ENCODE measurements around the gene BAIAP2L2.
"Not testable (repeated sequence)": the region's sequence is repeated elsewhere in the genome, so short reads cannot be mapped to it uniquely, and the experiment has no call there.

BAIAP2L2 gene, protein sequence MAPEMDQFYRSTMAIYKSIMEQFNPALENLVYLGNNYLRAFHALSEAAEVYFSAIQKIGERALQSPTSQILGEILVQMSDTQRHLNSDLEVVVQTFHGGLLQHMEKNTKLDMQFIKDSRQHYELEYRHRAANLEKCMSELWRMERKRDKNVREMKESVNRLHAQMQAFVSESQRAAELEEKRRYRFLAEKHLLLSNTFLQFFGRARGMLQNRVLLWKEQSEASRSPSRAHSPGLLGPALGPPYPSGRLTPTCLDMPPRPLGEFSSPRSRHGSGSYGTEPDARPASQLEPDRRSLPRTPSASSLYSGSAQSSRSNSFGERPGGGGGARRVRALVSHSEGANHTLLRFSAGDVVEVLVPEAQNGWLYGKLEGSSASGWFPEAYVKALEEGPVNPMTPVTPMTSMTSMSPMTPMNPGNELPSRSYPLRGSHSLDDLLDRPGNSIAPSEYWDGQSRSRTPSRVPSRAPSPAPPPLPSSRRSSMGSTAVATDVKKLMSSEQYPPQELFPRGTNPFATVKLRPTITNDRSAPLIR

DNA sequence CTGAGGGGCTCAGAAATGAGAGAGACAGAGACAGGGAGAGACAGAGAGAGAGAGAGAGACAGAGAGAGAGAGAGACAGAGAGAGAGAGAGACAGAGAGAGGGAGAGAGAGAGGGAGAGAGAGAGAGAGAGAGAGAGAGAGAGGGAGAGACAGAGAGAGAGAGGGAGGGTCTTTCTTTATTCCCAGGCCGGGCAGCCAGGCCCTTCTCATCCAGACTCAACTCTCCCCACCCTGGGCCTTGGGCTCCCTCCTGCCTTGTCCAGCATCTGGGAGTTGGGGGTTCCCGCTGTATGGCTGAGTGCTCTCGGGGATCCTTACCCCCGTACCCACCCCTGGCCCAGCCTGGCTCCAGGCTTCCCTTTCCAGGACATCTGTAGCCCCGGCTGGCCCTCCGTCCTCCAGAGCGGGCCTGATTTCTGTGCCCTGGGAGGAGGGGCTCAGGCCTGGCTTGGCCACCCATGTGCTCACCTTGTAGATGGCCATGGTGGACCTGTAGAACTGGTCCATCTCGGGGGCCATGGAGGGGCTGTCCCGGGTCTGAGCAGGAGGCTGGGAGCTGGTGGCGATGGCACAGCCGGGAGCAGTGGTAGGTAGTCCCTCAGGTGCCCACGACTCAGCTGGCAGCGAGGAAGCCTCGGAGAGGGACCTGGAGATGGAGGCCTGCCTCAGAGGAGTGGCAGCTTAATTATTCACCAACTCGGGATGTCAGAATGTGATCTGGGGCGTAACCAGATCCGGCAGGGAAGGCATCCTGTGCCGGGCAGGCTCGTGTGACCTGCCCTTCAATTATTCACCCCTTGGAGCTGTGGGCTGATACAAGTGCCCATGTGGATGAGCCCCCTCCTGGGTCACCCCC is at the start of gene BAIAP2L2:
BAIAP2L2 (minus strand) TSS at position 677 of the 855 bp plus-strand sequence; CDS start at position 518, 159 bp downstream.
- no peak for DNase-seq

DNA sequence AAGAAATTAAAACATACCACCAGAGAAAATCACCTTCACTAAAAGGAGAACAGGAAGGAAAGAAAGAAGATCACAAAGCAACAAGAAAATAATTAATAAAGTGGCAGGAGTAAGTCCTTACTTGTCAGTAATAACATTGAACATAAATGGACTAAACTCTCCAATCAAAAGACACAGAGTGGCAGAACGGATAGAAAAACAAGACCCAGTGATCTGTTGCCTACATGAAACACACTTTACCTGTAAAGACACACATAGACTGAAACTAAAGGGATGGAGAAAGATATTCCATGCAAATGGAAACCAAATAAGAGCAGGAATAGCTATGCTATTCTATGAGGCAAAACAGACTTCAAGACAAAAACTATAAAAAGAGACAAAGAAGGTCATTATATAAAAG is 45.2 kb upstream of the BAIAP2L2 start:
- DNase-seq = no peak

DNA sequence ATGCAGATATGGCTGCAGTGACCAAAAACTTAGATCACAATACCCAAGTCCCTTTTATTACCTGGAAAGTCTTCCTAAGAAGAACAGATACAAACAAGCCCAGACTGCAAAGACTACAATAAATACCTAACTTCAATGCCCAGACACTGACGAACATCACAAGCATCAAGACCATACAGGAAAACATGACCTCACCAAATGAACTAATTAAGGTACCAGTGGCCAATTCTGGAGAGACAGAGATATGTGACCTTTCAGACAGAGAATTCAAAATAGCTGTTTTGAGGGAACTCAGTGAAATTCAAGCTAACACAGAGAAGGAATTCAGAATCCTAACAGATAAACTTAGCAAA is 44.1 kb upstream of the BAIAP2L2 start:
- DNase-seq = not testable (repeated sequence)

DNA sequence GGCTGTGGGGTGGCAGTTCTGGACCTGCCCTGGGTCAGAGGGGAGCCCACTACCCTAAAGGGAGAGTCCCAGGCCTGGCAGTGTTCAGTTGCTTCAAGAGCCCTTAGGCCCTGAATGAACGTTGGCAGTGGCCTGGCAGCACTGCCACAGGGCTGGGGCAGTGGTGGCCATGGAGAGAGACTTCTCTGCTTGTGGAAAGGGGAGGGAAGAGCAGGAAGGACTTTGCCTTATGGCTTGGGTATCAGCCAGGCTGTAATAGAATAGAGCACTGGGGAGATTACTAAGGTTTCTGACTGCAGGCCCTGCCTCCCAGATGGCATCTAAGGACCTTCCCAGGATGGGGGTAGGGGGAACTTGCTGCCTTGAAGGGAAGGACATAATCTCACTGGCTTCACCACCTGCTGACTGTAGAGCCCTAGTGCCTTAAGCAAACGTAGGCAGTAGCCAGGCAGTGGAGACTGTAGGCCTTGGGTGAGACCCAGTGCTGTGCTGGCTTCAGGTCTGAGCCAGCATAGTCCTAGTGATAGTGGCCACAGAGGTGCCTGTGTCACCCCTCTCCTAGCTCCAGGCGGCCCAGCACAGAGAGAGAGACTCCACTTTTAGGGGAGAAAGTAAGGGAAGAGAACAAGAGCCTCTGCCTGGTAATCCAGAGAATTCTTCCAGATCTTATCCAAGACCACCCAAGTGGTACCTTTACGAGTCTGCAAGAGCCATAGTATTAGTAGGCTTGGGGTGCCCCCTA is 43.5 kb upstream of the BAIAP2L2 start:
- no peak for DNase-seq

DNA sequence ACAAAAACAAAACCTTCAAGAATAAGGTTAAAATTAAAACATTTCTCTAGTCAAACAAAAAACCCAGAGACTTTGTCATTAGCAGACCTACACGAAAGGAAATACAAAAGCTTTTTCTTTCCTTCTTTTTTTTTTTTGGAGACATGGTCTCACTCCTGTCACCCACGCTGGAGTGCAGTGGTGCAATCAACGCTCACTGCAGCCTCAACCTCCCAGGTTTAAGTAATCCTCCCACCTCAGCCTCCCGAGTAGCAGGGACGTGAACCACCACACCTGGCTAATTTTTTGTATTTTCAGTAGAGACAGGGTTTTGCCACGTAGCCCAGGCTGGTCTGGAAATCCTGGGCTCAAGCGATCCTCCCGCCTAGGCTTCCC is 40.6 kb upstream of the BAIAP2L2 start:
- no peak for DNase-seq

DNA sequence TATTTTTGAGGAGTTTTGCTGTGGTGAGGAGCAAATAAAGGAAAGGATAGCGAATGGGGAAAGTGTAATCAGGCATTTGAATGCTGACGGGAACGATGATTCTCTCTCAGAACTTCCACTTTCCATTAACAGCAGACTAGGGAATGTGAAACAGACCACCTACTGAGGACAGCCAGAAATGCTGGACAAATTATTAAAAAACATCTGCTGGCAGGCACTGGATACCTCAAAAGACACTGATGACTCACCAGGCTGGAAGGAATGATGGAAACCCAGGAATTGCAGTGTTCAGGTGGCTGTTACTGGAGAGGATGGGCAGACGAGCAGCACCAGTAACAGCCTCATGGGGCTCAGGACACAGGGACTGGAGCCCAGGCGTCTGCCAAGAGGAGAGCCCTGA is 37.8 kb upstream of the BAIAP2L2 start:
- no peak for DNase-seq

DNA sequence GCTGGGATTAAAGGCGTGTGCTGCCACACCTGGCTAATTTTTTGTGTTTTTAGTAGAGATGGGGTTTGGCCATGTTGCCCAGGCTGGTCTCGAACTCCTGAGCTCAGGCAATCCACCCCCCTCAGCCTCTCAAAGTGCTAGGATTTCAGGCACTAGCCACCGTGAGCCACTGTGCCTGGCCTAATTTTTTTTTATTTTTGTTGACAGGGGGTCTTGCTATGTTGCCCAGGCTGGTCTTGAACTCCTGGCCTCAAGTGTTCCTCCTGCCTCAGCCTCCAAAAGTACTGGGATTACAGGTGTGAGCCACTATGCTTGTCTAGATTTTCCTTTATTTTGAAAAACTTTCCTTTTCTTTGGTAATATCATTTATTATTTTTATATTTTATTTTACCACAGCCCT is 35.7 kb upstream of the BAIAP2L2 start:
- not testable (repeated sequence) for DNase-seq

DNA sequence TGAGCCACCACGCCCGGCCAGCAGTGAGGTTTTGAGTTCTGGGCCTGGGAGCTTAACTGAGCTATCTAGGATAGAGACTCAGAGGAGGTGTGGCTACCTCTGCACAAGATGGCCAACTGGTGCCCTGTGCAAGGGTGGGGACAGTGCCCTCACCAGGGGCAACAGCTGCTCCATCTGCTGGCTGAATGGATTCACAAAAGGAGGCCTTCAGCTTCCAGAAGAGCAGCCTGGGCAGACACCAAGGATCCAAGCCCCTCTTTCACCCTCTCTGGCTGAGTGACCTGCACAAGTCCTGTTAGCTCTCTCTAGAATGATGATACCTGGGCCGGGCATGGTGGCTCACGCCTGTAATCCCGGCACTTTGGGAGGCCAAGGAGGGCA is 33.5 kb upstream of the BAIAP2L2 start:
- DNase-seq = no peak

DNA sequence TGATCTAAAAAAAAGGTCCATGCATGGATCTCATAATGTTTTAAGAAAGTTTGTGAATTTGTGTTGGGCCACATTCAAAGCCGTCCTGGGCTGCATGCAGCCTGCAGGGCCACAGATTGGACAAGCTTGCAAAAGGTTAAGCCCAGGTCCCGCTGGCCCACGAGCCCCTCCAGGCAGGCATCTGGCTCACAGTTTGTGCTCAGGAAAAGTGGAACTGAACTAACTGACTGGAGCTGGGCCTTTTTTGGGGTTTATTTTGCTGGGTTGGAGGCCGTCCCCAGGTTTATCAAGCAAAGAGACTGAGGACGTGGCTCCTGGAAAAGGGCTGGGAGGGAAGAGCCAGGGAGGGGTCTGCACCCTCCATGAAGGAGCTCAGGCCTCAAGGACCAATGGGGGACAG is 32.1 kb upstream of the BAIAP2L2 start:
- DNase-seq = no peak

DNA sequence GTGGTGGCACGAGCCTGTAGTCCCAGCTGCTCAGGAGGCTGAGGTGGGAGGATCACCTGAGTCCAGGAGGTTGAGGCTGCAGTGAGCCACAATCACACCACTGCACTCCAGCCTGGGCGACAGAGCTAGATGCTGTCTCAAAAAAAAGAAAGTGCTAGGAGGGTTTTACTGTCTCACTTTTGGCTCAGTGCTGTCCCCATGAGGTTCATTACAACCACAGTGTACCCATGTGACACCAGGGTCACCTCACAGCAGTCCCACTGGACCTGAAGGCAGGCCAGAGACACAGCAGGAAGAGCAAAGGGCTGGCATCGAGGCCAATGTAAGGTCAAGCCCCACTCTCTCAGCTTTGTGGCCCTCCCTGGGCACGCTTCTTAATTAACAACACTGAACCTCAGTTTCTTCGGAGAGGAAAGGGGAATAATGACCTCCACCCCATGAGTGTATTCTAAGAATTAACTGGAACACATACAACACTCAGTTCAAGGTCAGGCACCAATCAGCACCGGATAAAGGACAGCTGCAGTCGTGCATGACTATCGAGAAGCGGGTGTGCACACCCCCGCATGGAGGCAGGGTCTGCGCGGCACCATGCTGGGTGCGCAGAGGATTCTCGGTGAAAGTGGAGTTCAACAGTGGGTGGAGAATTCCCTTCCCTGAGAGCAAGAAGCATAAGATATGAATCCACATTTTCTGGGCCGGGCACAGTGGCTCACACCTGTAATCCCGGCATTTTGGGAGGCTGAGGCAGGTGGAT is 30.9 kb upstream of the BAIAP2L2 start:
- no peak for DNase-seq

DNA sequence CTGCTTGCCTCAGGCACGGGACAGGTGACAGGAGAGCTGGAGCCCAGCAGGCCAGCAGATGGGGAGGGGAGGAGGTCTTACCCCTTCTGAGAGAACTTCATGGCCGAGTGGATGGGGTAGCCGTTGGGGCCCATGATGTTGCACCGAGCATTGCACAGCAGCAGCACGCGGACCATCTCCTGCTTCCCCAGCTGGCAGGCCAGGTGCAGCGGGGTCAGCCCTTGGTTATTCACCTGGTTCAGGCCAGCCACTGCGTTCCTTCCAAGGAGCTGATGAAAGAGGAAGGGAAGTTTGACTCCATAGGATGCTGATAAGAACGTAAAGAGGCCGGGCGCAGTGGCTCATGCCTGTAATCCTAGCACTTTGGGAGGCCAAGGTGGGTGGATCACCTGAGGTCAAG is 29.4 kb upstream of the BAIAP2L2 start:
- no peak for DNase-seq

DNA sequence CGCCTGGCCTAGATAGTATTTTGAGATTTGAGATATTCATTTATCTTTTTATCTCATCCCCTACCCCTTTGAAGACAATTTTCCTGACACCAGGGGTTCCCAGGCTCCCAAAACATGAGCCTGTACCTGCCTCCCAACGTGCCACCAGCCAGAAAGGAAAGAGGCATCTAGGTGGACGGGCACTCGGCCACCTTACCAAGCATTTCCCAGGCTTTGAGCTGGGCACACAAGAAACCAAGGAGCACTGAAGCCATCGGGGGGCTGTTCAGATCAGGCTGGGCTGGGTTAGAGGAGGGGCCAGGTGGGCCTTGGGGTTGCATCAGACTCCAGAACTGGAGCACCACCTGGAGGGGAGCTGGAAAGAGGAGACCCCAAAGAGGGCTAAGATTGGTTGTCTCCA is 28.5 kb upstream of the BAIAP2L2 start:
- no peak for DNase-seq

DNA sequence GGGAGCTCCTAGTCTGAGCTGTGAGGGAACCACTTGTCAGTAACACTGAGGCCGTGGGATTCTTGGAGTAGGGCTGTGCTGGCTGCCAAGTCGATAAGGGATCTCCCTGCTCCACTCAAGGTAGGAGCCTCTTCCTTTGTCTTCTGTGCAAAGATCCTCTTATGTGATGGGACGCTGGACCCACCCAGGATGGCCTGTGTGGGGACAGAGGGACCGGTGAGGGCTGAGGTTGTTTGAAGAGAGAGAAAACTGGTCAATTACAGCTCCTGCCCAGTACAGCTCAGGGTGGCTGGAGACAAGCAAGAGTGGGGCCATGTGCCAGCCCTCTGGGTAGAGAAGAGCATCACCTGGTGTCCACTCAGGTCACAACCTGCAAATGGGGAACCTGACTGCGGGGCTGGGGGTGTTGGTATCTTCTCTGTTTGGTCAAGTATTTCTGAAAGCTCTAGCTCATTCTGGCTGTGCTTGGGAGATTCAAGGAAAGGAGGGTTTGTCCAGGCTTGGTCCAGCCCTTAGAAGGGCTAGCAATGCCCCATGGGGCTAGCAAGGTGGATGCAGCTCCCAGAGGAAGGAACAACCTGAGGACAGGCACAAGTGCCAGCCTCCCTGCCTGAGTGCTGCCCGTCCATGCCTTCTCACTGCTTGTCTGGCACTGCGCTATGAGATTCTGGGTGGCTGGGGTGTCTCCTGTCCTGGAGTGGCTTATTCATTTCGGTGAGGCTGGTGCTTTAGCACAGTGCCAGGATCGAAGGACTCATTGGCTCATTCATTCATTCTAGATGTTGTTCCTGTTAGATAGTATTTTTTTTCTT is 27.6 kb upstream of the BAIAP2L2 start:
- DNase-seq = no peak

DNA sequence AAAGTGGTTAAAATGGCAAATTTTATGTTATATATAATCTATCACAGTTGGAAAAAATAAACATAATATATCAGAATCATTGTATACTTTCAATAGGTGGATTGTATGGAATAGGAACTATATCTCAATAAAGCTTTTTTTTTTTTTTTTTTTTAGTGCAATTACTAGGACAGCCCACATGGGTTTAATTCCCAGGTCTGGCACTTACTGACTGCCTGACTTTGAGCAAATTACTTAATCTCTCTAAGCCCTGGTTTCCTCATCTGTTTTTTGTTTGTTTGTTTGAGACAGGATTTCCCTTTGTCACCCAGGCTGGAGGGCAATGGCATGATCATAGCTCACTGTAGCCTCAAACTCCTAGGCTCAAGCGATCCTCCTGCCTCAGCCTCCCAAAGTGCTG is 26.1 kb upstream of the BAIAP2L2 start:
- no peak for DNase-seq

DNA sequence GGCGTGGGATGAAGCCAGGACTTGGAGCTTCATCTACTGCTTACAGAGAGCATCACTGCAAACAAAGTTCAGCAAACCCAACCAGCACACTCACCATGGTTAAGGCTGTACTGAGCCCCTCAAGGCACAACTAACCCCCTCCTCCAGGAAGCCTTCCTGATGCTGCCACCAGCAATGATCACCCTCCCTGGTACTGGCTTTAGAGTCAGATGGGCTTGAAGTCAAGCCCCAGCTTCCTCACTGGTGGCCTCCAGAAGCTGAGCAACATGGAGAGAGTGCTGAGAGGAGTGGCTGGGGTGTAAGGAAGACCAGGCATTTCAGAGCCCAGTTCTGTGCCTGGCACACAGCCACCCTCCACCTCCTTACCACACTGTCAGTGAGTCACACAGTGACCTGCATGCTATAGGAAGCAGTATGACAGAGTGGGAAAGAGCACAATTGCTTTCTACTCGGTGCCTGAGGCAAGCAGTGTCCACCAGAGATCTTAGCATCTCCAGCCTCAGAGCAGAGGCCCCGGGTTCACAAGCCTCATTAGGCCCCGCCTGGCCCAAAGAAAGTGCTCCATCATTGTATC is 24.7 kb upstream of the BAIAP2L2 start:
- no peak for DNase-seq

DNA sequence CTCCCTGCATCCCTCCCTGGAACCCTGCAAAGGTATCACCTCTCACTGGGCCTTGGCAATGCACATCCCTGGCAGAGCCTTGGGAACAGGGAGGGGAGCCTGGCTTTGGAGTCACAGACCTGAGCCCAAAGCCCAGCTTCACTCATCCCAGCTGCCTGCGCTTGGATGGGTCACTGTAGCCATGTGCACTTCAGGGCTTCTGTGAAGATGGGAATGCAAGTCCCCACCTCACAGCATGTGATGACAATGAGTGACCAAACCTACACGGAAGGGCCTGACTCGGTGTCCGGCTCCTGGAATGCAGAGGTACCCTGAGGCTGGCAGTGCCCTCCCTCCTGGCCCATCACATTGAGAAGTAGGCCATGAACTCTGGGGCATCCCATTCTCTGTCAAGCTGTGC is 22.8 kb upstream of the BAIAP2L2 start:
- DNase-seq = no peak

DNA sequence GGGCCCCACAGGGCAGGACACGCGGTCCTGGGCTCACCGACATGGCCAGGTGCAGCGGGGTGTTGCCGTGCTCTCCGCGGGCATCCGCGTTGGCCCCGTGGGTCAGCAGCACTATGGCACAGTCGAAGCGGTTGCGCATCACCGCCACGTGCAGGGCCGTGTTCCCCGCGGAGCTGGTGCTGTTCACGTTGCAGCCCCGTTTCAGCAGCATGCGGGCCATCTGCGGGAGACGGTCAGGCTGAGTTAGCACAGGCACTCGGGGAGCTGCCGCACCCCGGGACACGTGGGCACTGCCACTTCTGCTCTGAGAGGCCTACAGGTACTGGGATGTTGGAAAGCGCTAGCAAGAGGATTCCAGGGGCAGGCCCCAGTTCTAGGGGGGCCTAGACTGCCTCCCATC is 22.3 kb upstream of the BAIAP2L2 start:
- no peak for DNase-seq

DNA sequence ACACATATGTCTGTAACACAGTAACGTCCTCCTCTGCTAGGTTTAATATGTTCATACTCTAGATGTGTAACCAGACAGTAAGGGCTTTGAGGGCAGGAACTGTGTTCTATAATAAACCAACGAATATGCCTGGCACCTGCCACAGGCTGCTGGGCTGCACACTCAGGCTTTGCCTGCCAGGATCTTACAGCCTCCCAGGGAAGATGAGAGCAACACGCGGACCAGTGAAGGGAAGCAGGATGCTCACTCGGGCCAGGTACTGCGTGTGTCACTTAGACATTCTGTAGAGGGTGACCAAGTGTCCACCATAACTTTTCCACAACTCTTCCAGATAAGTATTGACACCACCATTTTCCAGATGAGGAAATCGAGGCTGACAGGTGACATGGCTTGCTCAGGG is 21.7 kb upstream of the BAIAP2L2 start:
- DNase-seq = no peak

DNA sequence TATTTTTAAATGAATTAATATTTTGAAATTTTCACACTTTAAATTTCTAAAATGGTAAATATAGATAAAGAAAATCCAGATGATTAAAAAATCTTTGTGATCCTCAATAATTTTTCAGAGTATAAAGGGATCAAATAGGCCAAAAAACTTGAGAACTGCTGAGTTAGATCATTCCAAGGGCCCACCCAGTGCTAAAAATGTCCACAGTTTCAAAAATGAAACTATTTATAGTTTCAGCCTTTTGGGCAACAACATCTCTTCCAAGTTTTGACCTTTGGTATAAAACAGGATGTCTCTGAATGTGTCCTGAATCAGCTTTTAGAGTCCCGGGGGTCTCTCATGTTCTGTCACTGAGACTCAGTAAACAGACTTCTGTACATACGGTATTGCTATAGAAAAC is 20.9 kb upstream of the BAIAP2L2 start:
- DNase-seq = no peak

DNA sequence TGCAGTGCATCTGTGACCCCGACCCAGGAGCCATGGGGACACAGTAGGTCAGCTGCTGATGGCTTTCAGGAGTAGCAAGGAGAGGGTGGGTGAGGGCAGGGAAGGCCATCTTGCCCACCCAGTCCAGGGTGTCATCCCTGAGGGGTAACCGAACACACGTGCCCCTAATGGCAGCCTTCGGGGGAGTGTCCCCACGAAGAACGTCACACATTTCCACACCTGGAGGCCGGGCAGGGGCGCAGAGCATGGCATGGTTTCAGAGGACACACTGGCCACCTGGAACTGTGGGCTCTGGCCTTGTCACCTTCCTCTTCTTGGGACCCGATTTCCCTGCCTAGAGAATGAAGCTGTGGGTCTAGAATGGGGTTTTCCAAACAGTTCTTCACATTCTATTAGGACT is 19.4 kb upstream of the BAIAP2L2 start:
- no peak for DNase-seq

DNA sequence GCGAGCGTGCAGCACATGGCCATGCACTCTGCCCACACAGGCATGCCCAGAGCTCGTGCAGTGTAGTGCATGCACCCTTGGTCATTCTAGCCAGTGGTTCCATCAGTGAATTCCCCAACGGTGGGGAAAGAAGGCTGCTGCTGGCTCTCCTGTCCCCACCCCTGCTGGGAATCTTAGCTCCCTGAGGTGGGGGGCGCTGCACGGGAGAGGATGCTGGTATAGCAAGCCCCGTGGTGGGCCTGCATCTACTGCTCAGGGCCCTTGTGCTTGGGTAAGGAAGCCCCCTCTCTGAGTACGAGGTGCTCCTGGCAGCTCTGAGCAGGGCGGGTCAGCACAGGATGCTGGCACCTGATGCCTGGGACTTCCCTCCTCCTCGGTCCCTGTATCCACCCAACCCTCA is 18.5 kb upstream of the BAIAP2L2 start:
- no peak for DNase-seq
